Endothelial cell of umbilical vein (primary cell): Measurements from ENCODE around the gene LRRC37A2. TPM values are rescaled to one million over a fixed set of nuclear protein-coding genes. Genes with fewer than 3 reads are reported as not detected.
"Not testable (repeated sequence)": the region's sequence is repeated elsewhere in the genome, so short reads cannot be mapped to it uniquely, and the experiment has no call there.

Experiments used
- BruUV-seq: library from RNA; stranded (reverse); fragments of 400-500 nt; replicated peaks from 2 replicates; lab custom pipeline; 2021; lab: Mats Ljungman, UMichigan
- CTCF ChIA-PET: fragments of 300-600, 350-600 bp; sonication (Branson Sonifier 250); formaldehyde crosslinking; loops from one replicate; lab custom pipeline; 2021; ENCODE audit warnings: antibody characterized with exemption, inconsistent platforms; lab: Charles Lee
- POLR2A ChIA-PET: fragments of 300-600, 350-600 bp; sonication (Branson Sonifier 250); formaldehyde crosslinking; loops from one replicate; lab custom pipeline; 2021; ENCODE audit warnings: antibody characterized with exemption, inconsistent platforms; lab: Charles Lee
- DNase-seq: peaks from one replicate; pipeline ENCODE4 v3.0.0-alpha.2; 2011; ENCODE audit warnings: low read depth, low spot score
- FAIRE-seq: peaks from 2 replicates; lab custom pipeline; 2011; peaks lifted over from hg19 to GRCh38; lab: Jason Lieb, UNC
- H2AFZ ChIP-seq: 2 replicates; pipeline ENCODE4 v1.6.0; 2012; ENCODE audit warnings: low read depth, low read length, control low read depth, inconsistent platforms
- H3K27ac ChIP-seq: 2 replicates; pipeline ENCODE4 v1.5.1; 2011; ENCODE audit warnings: low read depth, mild to moderate bottlenecking, control low read depth, low read length, moderate library complexity; ENCODE audit not compliant: insufficient read depth
- H3K27me3 ChIP-seq, 2 experiments: 2 replicates each; pipeline versions ENCODE4 v1.6.0 to v1.6.1; 2011; ENCODE audit warnings: low read length in 2 of 2, mixed read lengths in 1 of 2; ENCODE audit not compliant: control insufficient read depth in 2 of 2, insufficient read depth in 2 of 2
- H3K36me3 ChIP-seq, 2 experiments: 2 replicates in 1 of 2; 3 replicates in 1 of 2; pipeline ENCODE4 v1.5.1; 2011; ENCODE audit warnings: low read length in 2 of 2, mild to moderate bottlenecking in 1 of 2, moderate library complexity in 1 of 2; ENCODE audit not compliant: control insufficient read depth in 2 of 2, insufficient read depth in 2 of 2; ENCODE audit errors: extremely low read depth in 1 of 2
- H3K4me1 ChIP-seq: 3 replicates; pipeline ENCODE4 v1.5.1; 2011; ENCODE audit warnings: mild to moderate bottlenecking, low read length; ENCODE audit not compliant: control insufficient read depth, insufficient read depth; ENCODE audit errors: extremely low read depth
- H3K4me2 ChIP-seq: 2 replicates; pipeline ENCODE4 v1.6.1; 2011; ENCODE audit warnings: low read length, control low read depth, mixed read lengths; ENCODE audit not compliant: insufficient read depth
- H3K4me3 ChIP-seq, 3 experiments: fragments of 200-600 bp in 1 of 3; sonication (generic), shearing (Covaris generic) in 1 of 3; replicated peaks in 1 of 3; 2 replicates each; pipeline ENCODE4 v1.5.1; 2011 to 2016; ENCODE audit warnings: control low read depth in 3 of 3, low read length in 3 of 3, mild to moderate bottlenecking in 2 of 3, inconsistent platforms in 1 of 3, low read depth in 1 of 3, moderate library complexity in 1 of 3; ENCODE audit not compliant: insufficient read depth in 1 of 3
- H3K79me2 ChIP-seq: 2 replicates; pipeline ENCODE4 v1.6.0; 2012; ENCODE audit warnings: low read length, inconsistent platforms; ENCODE audit not compliant: control insufficient read depth, insufficient read depth
- H3K9ac ChIP-seq: replicated peaks from 2 replicates; pipeline ENCODE3; 2011; ENCODE audit warnings: low read length, control low read depth; ENCODE audit not compliant: insufficient read depth; ENCODE audit errors: extremely low read depth
- H3K9me1 ChIP-seq: replicated peaks from 3 replicates; pipeline ENCODE4 v1.6.0; 2011; ENCODE audit warnings: mild to moderate bottlenecking, low read length; ENCODE audit not compliant: control insufficient read depth, insufficient read depth; ENCODE audit errors: extremely low read depth
- H3K9me3 ChIP-seq: replicated peaks from 2 replicates; pipeline ENCODE4 v1.5.1; 2012; ENCODE audit warnings: low read length, inconsistent platforms; ENCODE audit not compliant: control insufficient read depth, insufficient read depth
- H4K20me1 ChIP-seq: replicated peaks from 2 replicates; pipeline ENCODE3; 2011; ENCODE audit warnings: mild to moderate bottlenecking, low read length; ENCODE audit not compliant: control insufficient read depth, insufficient read depth; ENCODE audit errors: extremely low read depth
- dilution Hi-C: fragments of 300-500 bp; cut with MboI; formaldehyde crosslinking; loops from one replicate; pipeline ENCODE4 v1.15.0; 2019; ENCODE audit warnings: low sequenced_read_pairs; ENCODE audit not compliant: extremely low pct_ligation_motif_present
- intact Hi-C: fragments of 100-400 bp; cut with micrococcal nuclease; formaldehyde crosslinking; loops from one replicate; pipeline ENCODE4 v1.10.0; 2022
- polyA plus RNA-seq, 4 experiments: library from polyadenylated mRNA; depleted of rRNA in 3 of 4; stranded (reverse) in 3 of 4; unstranded in 1 of 4; fragments of >200 nt; gene quantifications; 2 replicates each; pipeline versions ENCODE4 v1.2.1 to v1.2.3, GENCODE V29; 2011 to 2012; ENCODE audit warnings: missing spikeins in 1 of 4
- total RNA-seq: library from RNA; stranded (reverse); gene quantifications from 2 replicates; pipeline ENCODE4 v1.2.3, GENCODE V29; 2021

The LRRC37A2 gene
- total and polyA plus RNA-seq, 2 donors (not counting 3 experiments of a cell fraction or from before 2014, with no cell fraction given), result 3.4 to 6.5 TPM

GRCh38 chr17:46478823-46479222 lies 33.4 kb upstream of the LRRC37A2 start:
- H3K27ac ChIP-seq, H3K9ac ChIP-seq, H3K9me3 ChIP-seq, H3K4me3 ChIP-seq, H2AFZ ChIP-seq, H3K4me2 ChIP-seq, DNase-seq, H3K9me1 ChIP-seq, H3K36me3 ChIP-seq, dilution Hi-C loops, H4K20me1 ChIP-seq, POLR2A ChIA-PET, H3K4me1 ChIP-seq, H3K27me3 ChIP-seq, H3K79me2 ChIP-seq, BruUV-seq, CTCF ChIA-PET, intact Hi-C loops, FAIRE-seq: not testable (repeated sequence)

DNA sequence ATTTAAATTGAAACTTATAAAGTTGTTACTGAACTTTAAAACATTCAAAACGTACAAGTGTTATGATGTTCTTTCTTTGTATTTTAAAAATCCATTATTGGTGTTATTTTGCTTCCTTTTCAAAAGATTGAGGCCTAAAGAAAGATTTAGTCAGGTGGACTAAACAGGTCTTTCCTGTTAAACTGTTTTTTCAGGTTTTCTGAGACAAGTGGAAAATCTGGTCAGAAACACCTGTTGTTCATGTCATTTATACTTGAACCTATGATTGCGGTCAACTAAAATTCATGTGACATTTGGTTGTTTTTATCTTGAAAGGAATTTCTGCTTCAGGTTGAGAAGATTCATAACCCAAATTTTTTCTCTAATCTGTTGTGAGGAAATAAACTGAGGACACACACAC lies 31.0 kb upstream of the LRRC37A2 start:
- H3K4me1 ChIP-seq, POLR2A ChIA-PET, FAIRE-seq, H3K79me2 ChIP-seq, H3K4me3 ChIP-seq, dilution Hi-C loops, BruUV-seq, H2AFZ ChIP-seq, H3K9me1 ChIP-seq, DNase-seq, H4K20me1 ChIP-seq, H3K27me3 ChIP-seq, H3K36me3 ChIP-seq, H3K9me3 ChIP-seq, H3K27ac ChIP-seq, intact Hi-C loops, CTCF ChIA-PET, H3K9ac ChIP-seq, H3K4me2 ChIP-seq: not testable (repeated sequence)

DNA sequence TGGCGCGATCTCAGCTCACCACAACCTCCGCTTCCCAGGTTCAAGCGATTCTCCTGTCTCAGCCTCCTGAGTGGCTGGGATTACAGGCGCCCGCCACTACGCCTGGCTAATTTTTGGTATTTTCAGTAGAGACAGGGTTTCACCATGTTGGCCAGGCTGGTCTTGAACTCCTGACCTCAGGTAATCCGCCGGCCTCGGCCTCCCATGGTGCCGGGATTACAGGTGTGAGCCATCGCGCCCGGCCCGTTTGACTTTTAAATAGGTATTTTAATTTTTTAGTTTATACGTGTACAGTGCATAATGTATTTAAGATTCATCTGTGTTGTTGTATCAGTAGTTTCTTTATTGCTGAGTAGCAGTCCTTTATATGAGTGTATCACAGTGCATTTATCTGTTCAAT lies 20.2 kb upstream of the LRRC37A2 start:
- BruUV-seq, result TSS peak; percentile 53
- FAIRE-seq, dilution Hi-C loops, POLR2A ChIA-PET, CTCF ChIA-PET, H3K79me2 ChIP-seq, H3K36me3 ChIP-seq, H3K4me2 ChIP-seq, H3K9me3 ChIP-seq, DNase-seq, H3K9ac ChIP-seq, H4K20me1 ChIP-seq, H3K27ac ChIP-seq, H3K4me1 ChIP-seq, H3K27me3 ChIP-seq, H2AFZ ChIP-seq, H3K9me1 ChIP-seq, H3K4me3 ChIP-seq, intact Hi-C loops: not testable (repeated sequence)

DNA sequence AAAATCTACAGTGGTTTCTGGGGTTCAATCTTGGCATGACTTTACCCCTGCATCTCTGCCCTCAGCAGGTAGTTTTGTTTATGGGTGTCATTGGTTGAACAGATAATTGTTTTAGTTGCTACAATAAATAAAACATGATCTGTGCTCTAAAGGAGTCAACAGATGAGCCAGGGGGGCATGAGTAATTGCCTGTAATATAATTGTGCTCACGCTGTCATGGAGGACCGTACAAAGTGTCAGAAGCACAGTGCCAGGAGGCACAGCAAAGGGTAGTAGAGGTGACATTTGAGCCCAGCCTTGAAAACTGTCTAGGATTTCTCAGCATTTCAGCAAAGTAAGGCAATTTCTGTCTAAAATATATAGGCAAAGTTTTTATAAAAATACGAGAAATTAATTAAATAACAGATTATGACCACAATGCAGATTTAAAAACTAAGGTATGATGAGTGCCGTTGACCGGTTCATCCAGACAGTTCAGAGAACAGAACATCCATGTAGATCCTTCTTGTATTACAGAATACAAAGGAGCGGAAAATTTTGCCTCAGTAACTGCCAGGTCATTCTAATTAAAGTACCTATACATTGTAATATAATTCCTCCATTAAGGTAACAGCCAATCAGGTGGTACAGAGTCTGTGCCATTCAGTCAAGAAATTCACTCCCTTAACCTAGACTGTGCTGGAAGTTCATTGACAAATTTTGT lies 12.7 kb upstream of the LRRC37A2 start:
- POLR2A ChIA-PET, H2AFZ ChIP-seq, H3K79me2 ChIP-seq, H3K27me3 ChIP-seq, intact Hi-C loops, H3K4me2 ChIP-seq, FAIRE-seq, CTCF ChIA-PET, H3K9ac ChIP-seq, H3K9me3 ChIP-seq, H4K20me1 ChIP-seq, H3K27ac ChIP-seq, H3K4me3 ChIP-seq, H3K4me1 ChIP-seq, H3K36me3 ChIP-seq, dilution Hi-C loops, BruUV-seq, DNase-seq, H3K9me1 ChIP-seq: not testable (repeated sequence)
